HG03378 (cell line): ENCODE data around the gene CHST11.
"Not testable (repeated sequence)": the region's sequence is repeated elsewhere in the genome, so short reads cannot be mapped to it uniquely, and the experiment has no call there.

Source experiments
- ATAC-seq: cut with Tn5 transposase; IDR thresholded peaks from one replicate; pipeline ENCODE4 v1.9.1; 2021; ENCODE audit warnings: mild to moderate bottlenecking, moderate library complexity; ENCODE audit not compliant: unreplicated experiment

CHST11 gene

DNA sequence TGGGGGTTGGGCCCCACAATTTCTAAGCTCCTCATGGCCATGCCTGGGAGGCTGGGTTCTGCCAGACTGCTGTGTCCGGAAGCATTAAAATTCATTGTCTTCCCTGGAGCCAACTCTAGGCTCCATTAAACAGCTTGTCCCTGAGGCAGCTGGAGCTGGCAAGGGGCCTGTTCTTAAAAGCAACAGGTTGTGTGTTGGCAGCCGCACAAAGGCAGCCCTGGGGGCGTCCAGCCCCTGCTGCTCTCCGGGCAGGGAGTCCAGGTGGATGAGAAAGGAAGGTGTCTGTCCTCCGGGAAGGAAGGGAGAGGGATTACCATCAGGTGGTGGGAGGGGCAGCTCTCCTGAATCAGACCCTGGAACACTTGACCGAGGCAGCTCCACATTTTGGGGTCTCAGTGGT is 98.9 kb downstream of the CHST11 start:
- ATAC-seq = no peak

DNA sequence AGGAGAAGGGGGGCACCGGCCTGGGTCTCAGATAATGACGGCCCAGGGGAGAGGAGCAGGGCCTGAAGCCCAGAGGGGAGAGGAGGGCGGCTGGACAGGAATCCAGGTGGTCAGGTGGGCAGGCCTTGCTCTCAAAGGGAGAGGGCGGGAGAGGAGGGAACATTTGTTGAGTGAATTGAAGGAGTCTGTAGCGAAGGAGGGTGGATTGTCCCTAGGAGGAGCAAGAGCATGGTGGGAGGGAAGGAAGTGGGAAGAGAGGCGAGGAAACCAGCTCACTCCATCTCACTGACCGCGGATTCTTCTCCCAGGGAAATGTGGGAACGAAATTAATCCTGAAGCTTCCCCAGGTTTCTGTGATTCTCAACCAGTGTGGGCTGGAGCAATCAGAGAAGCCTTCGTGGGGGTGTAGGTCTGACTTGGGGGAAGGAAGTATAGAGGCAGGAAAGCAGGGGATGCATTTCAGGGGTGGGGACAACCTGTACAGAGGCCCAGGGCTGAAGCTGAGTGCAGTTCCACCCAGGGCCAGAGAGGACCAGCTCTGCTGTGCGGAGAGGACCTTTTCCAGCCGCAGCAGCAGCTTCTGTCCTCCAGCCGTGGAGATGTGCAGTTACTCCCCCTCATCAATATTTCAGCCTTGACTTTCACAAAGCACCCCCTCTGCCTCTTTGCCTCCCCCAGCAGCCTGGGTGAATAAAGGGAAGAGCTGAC is 100.9 kb downstream of the CHST11 start:
- no peak for ATAC-seq

DNA sequence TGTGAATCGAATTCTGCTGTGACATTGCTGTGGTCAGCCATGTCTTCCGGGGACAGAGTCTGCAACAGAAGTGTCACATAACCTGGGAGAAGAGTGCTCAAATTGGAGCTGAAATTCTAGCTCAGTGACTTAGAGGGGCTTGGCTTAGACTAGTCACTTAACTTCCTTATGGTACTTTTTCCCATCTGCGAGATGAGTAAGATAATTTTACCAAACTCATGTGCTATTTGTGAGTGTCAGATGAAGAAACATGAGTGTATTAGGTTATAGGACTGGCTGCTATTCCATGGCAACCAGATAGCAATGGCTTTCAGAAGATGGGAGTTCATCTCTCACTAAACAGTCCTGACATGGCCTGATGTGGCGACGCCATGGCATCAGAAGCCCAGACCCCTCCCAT is 104.1 kb downstream of the CHST11 start:
- ATAC-seq = no peak

DNA sequence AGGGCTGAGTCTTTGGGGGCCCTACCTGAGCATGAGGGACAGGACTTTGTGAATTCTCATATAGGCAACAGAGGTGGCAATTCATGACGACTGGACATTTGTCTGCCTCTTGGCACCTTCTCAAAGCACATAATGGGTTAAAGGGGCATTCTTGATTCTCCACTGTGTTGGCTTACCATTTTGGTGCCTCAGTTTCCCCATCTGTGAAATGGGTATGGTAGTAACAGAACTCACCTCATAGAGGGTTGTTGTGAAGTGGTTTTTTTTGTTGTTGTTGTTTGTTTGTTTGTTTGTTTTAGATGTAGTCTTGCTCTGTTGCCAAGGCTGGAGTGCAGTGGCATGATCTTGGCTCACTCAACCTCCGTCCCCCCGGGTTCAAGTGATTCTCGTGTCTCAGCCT is 106.0 kb downstream of the CHST11 start:
- ATAC-seq = no peak

DNA sequence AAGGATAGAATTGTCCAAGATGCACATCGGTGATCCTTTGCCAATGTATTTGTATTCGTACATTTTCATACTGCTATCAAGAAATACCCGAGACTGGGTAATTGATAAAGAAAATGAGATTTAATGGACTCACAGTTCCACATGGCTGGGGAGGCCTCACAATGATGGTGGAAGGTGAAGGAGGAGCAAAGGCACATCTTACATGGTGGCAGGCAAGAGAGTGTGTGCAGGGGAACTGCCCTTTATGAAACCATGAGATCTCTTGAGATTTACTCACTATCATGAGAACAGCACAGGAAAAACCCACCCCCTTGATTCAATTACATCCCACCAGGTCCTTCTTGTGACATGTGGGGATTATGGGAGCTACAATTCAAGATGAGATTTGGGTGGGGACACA is 107.9 kb downstream of the CHST11 start:
- ATAC-seq = not testable (repeated sequence)

DNA sequence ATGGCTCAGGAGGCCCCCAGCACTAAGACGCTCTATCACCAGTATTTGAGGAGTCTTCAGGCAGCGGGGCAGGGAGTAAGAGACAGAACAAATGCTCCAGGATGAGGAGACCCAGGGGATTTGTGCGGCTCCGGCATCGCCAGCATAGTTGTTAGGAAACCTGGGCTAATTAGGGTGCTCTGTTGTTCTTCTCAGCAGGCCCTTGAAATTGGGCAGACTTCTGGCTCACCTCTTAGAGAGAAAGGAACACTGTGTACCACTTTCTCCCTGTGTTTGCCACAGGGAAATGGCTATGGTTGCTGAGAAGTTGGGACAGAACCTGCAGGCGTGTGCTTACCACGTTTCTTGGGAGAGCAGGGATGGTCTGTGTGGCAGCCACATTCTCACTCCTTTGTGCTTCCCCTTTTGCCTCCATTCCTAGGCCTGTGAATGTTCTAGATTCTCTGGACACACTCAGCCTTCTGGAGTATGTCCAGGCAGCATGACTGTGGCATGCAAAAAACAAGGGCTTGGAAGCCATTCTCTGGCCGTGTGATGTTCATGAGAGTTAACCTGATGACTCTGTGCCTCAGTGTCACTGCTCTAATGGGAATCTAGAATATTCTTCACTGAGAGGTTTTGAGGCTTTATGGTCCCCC is 109.0 kb downstream of the CHST11 start:
- no peak for ATAC-seq

DNA sequence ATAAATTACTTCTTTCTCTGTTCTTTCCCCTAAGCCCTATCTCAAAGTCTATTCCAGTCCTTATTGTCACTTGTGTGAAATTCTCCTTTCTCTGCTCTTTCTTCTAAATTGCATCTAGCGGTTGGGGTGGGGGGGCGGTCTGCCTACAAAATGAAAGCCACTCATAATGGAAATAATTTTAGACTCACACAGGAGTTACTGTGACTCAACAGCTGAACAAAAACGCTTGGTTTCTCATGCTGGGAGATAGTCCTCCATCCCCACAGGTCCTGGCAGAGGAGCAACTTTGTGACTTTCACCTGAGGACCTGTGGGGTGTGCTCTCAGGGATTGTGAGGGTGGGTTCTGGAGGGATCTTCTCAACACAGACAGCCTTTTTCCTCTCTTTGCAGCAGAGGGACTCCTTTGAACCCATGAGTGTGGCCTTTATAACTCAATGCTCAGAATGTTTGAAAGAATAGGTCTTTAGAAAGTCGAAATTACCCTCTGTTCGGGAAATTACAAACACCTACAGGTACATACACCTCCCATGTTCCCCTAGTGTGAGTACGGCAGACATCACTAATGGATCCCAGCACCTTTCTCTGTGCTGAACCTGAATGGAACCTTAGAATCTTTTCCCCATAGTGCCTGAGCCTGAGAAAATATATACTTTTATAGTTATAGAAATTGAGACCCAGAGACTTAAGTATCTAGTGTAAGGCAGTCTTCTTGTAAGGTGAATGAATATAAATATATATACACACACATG is 109.7 kb downstream of the CHST11 start:
- ATAC-seq = no peak

DNA sequence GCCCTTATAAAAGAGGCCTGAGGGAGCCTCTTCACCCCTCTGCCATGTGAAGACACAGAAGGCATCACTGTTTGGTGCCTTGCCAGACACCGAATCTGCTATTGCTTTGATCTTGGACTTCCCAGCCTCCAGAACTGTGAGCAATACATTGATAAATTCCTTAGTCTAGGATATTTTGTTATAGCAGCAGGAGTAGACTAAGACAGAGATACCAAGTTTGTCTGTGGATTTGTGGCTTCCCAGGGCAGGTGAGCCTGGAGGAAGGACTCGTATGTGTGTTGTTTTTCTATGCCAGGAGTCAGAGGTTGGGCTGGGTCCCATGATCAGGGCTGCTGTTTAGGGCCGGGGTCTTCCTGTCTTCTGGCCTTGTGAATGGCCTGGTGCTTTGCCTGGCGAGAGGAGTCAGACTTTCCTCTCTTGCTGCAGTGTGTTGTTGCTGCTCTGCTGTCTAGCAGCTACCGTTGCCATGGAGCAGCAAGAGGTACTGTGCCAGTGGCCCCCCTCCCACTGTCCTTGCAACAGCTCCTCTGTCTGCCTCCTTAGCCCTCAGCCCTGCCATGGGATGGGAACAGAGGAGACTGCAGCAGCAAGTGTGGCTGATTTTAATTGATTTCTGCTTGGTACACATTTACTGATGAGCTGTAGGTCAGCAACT is 111.2 kb downstream of the CHST11 start:
- ATAC-seq = no peak

DNA sequence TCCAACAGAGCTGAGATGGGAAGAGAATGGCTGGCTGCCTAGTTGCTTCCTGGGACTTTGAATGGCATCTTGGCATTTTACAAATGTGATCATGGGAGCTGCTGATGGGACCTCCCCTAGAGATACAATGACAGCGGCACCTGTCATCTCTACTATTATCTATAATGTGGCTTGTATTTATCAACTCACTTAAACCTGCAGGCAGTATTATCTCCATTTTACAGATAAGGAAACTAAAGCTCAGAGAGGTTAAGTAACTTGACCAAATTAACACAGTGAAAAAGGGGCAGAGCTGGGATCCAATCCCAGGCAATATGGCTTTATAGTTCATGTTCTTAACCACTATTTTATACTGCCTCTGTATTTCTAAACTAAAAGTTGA is 111.7 kb downstream of the CHST11 start:
- no peak for ATAC-seq

DNA sequence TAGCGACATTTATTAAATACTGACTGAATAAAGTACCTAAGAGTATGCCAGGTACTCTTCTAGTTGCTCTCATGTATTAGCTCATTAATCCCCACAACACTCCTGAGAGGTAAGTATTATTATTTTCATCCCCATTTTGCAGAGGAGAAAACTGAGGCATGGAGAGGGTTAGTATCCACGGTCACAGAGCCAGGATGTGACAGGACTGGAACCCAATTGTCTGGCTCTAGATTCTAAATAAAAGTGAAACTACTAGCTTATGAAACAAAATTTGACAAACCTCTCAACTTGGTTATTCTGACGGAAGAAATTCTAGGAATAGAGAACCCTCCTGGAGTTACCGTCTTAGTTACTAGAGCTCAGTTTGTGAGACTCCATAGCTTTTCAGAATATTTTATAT is 112.2 kb downstream of the CHST11 start:
- no peak for ATAC-seq

DNA sequence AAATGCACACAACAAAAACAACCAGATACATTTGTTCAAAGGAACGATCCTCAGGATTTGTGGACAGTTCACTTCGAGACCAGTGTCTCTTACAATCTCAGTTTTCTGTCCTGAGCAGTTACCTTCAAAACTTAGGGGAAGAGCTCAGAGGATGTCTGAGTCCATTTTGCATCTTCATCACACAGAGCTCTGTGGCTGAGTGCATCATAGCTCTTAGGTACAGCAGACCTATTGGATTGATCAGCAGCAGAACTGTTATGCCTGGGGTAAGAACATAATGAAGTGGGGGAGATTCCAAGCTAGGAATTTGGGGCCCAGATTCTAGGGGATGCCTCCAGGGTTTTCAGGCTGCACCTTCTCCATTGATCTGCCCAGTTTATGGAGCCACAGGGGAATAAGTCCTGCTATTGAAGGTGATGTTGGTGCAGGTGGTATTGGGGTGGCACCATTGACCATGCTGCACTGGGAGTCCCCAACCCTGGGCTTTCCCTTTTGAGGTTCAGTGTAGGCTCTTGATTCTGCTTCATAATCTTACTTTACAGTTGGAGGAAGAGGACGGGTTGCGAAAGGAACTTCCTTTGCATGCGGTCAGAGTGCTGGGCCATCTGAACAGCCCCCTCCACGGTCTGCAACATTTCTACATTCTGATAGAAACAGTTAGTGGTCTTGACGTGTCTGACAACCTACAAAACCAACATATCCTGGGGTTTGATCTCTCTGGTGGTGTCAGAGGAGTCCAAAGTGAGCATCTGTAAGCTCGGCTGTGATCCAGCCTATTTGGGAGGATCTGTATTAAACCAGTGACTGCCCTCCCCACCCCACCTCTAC is 112.8 kb downstream of the CHST11 start:
- peak; percentile 88 for ATAC-seq

DNA sequence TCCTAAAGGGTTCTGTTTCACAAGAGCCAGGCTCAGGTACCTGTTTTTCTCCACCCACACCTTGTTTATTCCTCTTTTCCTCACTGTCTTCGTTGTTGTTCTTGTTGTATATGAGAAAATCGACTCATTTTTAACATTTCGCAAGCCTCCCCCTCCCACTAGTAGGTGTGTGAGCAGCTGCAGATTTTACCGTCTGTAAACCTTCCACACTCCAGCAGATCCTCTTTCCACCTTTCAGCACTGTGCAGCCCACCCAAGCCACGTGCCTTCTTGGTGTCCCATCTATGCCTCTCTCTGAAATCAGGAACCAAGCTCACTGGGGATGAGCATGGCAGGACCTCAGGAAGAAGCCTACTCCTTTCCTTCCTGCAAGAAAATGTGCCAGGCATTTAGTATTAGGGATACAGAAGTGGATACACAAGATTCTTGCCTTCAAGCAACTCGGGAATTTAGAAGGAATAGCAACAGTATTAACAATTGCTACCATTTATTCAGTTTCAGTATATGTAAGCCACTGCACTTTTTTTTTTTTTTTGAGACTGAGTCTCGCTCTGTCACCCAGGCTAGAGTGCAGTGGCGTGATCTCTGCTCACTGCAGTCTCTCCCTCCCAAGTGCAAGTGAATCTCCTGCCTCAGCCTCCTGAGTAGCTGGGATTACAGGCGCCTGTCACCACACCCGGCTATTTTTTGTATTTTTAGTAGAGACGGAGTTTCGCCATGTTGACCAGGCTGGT is 113.6 kb downstream of the CHST11 start:
- ATAC-seq = no peak

DNA sequence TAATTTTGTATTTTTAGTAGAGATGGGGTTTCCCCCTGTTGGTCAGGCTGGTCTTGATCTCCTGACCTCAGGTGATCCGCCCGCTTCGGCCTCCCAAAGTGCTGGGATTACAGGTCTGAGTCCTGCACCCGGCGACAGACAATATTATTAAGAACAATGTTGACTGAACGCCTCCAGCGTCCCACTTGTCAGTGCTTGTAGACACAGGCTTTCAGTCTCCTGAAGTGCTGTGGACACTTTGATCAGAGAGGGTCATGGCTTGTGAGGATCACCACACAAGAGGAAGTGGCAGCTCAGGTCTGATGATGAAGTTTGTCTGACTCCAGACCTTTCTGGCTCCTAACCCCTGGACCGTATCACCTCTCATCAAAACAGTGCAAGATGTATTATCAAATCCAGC is 114.6 kb downstream of the CHST11 start:
- no peak for ATAC-seq

DNA sequence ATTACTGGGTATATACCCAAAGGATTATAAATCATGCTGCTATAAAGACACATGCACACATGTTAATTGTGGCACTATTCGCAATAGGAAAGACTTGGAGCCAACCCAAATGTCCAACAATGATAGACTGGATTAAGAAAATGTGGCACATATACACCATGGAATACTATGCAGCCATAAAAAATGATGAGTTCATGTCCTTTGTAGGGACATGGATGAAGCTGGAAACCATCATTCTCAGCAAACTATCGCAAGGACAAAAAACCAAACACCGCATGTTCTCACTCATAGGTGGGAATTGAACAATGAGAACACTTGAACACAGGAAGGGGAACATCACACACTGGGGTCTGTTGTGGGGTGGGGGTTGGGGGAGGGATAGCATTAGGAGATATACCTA is 117.6 kb downstream of the CHST11 start:
- ATAC-seq = not testable (repeated sequence)

DNA sequence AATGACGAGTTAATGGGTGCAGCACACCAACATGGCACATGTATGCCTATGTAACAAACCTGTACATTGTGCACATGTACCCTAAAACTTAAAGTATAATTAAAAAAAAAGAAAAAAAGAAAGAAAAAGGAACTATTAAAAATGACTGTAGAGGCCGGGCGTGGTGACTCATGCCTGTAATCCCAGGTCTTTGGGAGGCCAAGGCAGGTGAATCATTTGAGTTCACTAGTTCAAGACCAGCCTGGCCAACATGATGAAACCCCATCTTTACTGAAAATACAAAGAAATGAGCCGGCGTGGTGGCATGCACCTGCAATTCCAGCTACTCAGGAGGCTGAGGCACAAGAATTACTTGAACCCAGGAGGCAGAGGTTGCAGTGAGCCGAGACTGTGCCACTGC is 118.0 kb downstream of the CHST11 start:
- ATAC-seq = not testable (repeated sequence)

DNA sequence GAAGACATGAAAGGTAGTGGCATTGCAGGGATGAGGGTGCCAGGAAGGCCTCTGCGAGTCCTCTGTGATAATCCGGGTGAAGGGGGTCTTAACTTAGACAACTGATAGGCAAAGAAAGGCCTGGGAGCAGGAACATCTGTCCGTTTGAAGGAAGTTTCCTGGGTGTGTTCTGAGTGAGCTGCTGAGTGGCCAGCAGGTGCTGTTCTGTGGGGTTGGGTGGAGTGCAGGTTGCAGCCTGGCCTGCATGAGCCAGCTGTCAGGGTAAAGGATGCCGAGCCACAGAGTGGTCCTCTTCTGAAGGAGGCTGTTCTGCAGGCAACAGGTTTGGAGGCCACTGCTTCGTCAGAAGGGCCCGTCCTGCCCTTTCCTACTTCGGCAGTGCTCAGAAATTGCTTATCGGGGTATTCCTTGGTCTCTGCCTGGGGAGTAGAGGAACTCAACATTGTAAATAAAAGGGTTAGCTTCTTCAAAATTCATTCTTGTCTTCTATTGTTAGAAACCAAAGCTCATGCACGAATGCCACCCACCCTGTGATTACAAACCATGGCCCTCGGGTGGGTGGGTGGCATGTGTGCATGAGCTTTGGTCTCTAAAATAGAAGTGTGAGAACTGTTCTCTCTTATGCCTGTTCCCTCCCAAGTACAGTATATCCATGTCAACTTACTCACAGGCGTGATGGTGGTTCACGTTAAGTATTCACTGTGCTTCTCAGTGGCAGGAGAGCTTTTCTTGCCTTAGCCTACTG is 118.9 kb downstream of the CHST11 start:
- ATAC-seq = no peak

DNA sequence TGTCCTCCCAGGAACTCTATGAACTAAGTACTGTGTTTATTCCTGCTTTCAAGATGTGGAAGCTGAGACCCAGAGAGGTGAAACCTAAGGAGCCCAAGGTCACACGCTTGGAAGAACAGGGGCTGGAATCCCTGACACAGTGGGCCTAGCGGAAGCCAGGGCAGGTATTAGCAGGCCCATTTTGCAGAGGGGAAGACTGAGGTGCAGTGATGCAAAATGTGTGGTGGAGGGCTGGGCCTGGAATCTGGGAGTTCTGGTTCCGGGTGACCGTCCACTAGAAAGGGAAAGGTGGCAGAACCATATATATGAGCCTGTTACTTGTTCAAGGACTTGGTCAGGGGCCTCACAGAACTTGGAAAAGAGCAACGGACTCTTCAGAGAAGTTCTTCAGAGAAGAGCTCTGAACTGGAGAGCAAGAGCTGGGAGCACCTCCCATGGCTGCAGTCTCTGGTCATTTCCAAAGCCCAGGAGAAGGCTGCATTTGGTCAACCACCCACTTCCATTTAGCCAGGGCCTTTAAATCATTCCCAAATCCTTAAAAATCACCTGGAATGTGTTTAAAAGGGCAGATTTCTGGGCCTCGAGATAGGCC is 119.5 kb downstream of the CHST11 start:
- no peak for ATAC-seq

DNA sequence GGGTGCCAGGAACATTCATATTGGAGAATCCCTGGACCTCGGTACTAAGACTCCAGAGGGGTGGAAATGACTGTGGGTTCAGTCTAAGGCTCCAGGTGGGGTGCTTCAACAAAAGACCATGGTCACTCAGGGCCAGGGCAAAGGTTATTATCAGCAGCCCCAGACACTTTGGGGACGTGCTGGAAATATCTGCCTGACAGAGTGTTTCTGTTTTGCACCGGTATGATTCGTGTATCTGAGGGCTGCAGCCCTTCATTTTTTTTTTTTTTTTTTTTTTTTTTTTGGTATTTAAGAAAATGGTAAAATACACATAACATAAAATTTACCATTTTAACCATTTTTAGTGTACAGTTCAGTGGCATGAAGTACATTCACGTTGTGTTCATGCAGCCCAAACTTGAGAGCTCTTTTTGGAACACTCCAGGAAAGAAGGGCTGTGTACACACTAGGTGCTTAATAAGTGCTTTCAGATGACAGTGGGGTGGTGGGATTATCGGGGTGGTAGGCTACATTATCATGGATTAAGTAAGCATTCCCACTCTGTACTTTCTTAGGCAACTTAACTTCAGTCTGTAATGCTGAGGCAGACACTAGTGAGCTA is 120.3 kb downstream of the CHST11 start:
- ATAC-seq = no peak

DNA sequence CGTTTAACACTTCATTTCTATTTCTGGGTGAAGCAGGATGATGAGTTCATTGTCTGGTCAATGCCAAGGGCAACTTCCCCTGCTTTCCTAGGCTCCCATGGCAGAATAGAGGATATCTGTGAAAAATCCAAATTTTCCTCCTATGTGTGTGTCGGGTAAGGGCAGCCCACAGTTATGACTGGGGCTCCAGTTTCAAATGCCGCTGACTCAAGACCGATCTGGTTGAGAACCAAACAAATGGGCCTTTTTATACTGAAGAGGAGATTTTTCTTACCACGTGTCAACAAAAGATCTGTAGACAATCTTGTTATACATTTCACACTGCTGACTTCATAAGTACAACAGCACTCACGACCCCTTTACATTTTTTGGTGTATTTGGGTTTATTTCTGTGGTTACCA is 120.8 kb downstream of the CHST11 start:
- ATAC-seq = no peak
